ENCODE measurements around the gene ORAI3. TPM values are rescaled to one million over a fixed set of nuclear protein-coding genes. Genes with fewer than 3 reads are reported as not detected.

Gene ORAI3
- total and polyA plus RNA-seq, 2 of the 13 experiments (the other 11 are each of a cell fraction or from before 2014, with no cell fraction given) = 11.4 to 32.0 TPM

GRCh38 chr16:30998852-30999761 lies 50.2 kb downstream of the ORAI3 start:
- intact Hi-C loops (cut with micrococcal nuclease; ENCODE audit: unreplicated experiment) (loop anchor here (2.0 to 5.0 kb wide), 3 partner anchors 18 to 212 kb away; partner anchors contain the start of gene ZNF629), in situ Hi-C loops (cut with HindIII; ENCODE audit: extremely low pct_ligation_motif_present, low pct_unique_long_range_greater_than_20kb) (loop anchor here (10.0 to 25.0 kb wide), 2 partner anchors 713 to 876 kb away; partner anchors contain the start of gene ZNF267)
- Histone ChIP-seq H3K4me2 (ENCODE audit: low read depth, low read length) (peak overlapping the region; percentile 97), H3K36me3 (replicated peaks in 1 of 2; ENCODE audit: control insufficient read depth in 1 of 2, insufficient read depth in 2 of 2, low read length in 2 of 2) (no peaks in the 10 kb centered on the region), H4K20me1 (ENCODE audit: insufficient read depth, low read length) (no peaks in the 10 kb centered on the region), H3K27me3 (ENCODE audit: control insufficient read depth in 1 of 2, insufficient read depth in 2 of 2, low read length in 2 of 2) (no peaks in the 10 kb centered on the region; a peak in 1 of 5 replicates), H3K4me3 (replicated peaks in 1 of 3; ENCODE audit: insufficient read depth in 1 of 3, low read depth in 2 of 3, low read length in 3 of 3) (peak overlapping the region; percentile 84 to 89 (median 84)), H3K9me3 (ENCODE audit: low read length) (no peaks in the 10 kb centered on the region), H3K4me1 (ENCODE audit: insufficient read depth, low read length) (peaks cover 91% of the 10 kb centered on the region), H3K27ac (ENCODE audit: extremely low read length, insufficient read depth, low read length) (peak overlapping the region; percentile 88), H3K9ac (ENCODE audit: insufficient read depth, low read depth, low read length) (peak overlapping the region; percentile 74), H2AFZ (ENCODE audit: low read length) (peak overlapping the region; percentile 56), H3K79me2 (ENCODE audit: insufficient read depth, low read length) (no peaks in the 10 kb centered on the region)
- POLR2A ChIA-PET = interaction anchor here (0.9 to 5.9 kb wide), 25 partner anchors 14 to 702 kb away, joined by 3 to 81 read pairs (median 4); partner anchors contain the start of genes ARMC5, FUS, HSD3B7 and KAT8
- FAIRE-seq (peak; percentile 87), ATAC-seq (peak; percentile 49), DNase-seq (ENCODE audit: low spot score) (peak; percentile 92)
- BruUV-seq (replicated peaks) = no TSS peak
- WGBS (ENCODE audit: low lambda C conversion rate) = 12% methylated on average over 4 of the region's 6 CpGs
- CTCF ChIA-PET (ENCODE audit: low intra/inter-chr PET ratio, low total read pairs) = no interaction called here
- TF ChIP-seq PBX2 (CRISPR knock-in tag; IDR thresholded peaks at IDR 0.05) (no peak), MYC (CRISPR knock-in tag; IDR thresholded peaks at IDR 0.05; ENCODE audit: borderline replicate concordance) (peak; percentile 64), AHDC1 (CRISPR knock-in tag; IDR thresholded peaks at IDR 0.05; ENCODE audit: borderline replicate concordance) (0 out of 2 replicates have a peak, but pooled peaks have one; percentile 11), GPN1 (CRISPR knock-in tag; IDR thresholded peaks at IDR 0.05; ENCODE audit: borderline replicate concordance) (no peak), MXI1 (IDR thresholded peaks at IDR 0.05; ENCODE audit: borderline replicate concordance, low read depth, low read length) (peak; percentile 42; the same call in 1 of the 3 replicates), ZNF788 (CRISPR knock-in tag; IDR thresholded peaks at IDR 0.05; ENCODE audit: borderline replicate concordance) (peak; percentile 78; the same call in 1 of the 2 replicates), HIVEP1 (CRISPR knock-in tag; IDR thresholded peaks at IDR 0.05) (peak; percentile 58; the same call in 1 of the 2 replicates), HNF1B (CRISPR knock-in tag; IDR thresholded peaks at IDR 0.05) (peak; percentile 81), ZNF83 (CRISPR knock-in tag; IDR thresholded peaks at IDR 0.05; ENCODE audit: borderline replicate concordance) (0 out of 2 replicates have a peak, but pooled peaks have one; percentile 19)
